Neural cell (in vitro differentiated cells): Measurements from ENCODE around the gene RARG. TPM values are rescaled to one million over a fixed set of nuclear protein-coding genes. Genes with fewer than 3 reads are reported as not detected.

ENCODE experiments used
- H2AFZ ChIP-seq: fragments of 200-600, 300-800 bp; sonication (generic), shearing (Covaris generic); 2 replicates; pipeline ENCODE4 v1.6.0; 2014; ENCODE audit warnings: low read depth, mild to moderate bottlenecking, antibody characterized with exemption, low read length, moderate library complexity
- H3F3A ChIP-seq: fragments of 200-600 bp; shearing (Covaris generic); 2 replicates; pipeline ENCODE4 v1.6.1; 2016; ENCODE audit warnings: mild to moderate bottlenecking, moderate library complexity, mixed read lengths, antibody characterized with exemption, low read length; ENCODE audit not compliant: insufficient read depth, poor library complexity, severe bottlenecking
- H3K27ac ChIP-seq: fragments of 200-600, 300-800 bp; sonication (generic), shearing (Covaris generic); 2 replicates; pipeline ENCODE4 v1.5.1; 2014; ENCODE audit warnings: mild to moderate bottlenecking, low read length, moderate library complexity
- H3K27me3 ChIP-seq: fragments of 300-800, 200-600 bp; sonication (generic), shearing (Covaris generic); 2 replicates; pipeline ENCODE4 v1.6.0; 2014; ENCODE audit warnings: mild to moderate bottlenecking, low read depth, low read length, moderate library complexity; ENCODE audit not compliant: insufficient read depth
- H3K36me3 ChIP-seq: fragments of 300-800, 200-600 bp; sonication (generic), shearing (Covaris generic); 2 replicates; pipeline ENCODE4 v1.5.1; 2014; ENCODE audit warnings: mild to moderate bottlenecking, antibody characterized with exemption, low read length, moderate library complexity; ENCODE audit not compliant: insufficient read depth
- H3K4me2 ChIP-seq: fragments of 300-800, 200-600 bp; sonication (generic), shearing (Covaris generic); 2 replicates; pipeline ENCODE4 v1.6.0; 2014; ENCODE audit warnings: mild to moderate bottlenecking, low read length
- H3K4me3 ChIP-seq: fragments of 300-800, 200-600 bp; sonication (generic), shearing (Covaris generic); 2 replicates; pipeline ENCODE4 v1.5.1; 2014; ENCODE audit warnings: mild to moderate bottlenecking, low read length, moderate library complexity
- H3K79me2 ChIP-seq: fragments of 200-600 bp; shearing (Covaris generic); replicated peaks from 2 replicates; pipeline ENCODE4 v1.6.0; 2014; ENCODE audit warnings: mild to moderate bottlenecking, low read length, moderate library complexity; ENCODE audit not compliant: insufficient read depth
- H3K9ac ChIP-seq: fragments of 300-800, 200-600 bp; sonication (generic), shearing (Covaris generic); 2 replicates; pipeline ENCODE4 v1.6.1; 2016; ENCODE audit warnings: mild to moderate bottlenecking, low read length, mixed read lengths
- H3K9me2 ChIP-seq: fragments of 200-600 bp; shearing (Covaris generic); 2 replicates; pipeline ENCODE4 v1.6.1; 2016; ENCODE audit warnings: mild to moderate bottlenecking, low read length, mixed read lengths; ENCODE audit not compliant: insufficient read depth
- H3K9me3 ChIP-seq: fragments of 200-600, 300-800 bp; sonication (generic), shearing (Covaris generic); 2 replicates; pipeline ENCODE4 v1.6.1; 2016; ENCODE audit warnings: mild to moderate bottlenecking, mixed run types, low read length, moderate library complexity, mixed read lengths
- H4K20me1 ChIP-seq: fragments of 200-600 bp; shearing (Covaris generic); 2 replicates; pipeline ENCODE4 v1.6.1; 2016; ENCODE audit warnings: mild to moderate bottlenecking, mixed run types; ENCODE audit not compliant: insufficient read depth
- CTCF ChIP-seq: fragments of 450-650 bp; IDR thresholded peaks from 2 replicates; pipeline ENCODE4 v1.5.1; 2014; ENCODE audit warnings: antibody characterized with exemption, mild to moderate bottlenecking, moderate library complexity; ENCODE audit not compliant: poor library complexity, severe bottlenecking
- EP300 ChIP-seq: fragments of 450-650 bp; conservative IDR thresholded peaks from 2 replicates; pipeline ENCODE4 v1.6.1; 2014; ENCODE audit warnings: antibody characterized with exemption, mild to moderate bottlenecking, moderate library complexity; ENCODE audit not compliant: poor library complexity, severe bottlenecking
- EZH2 ChIP-seq: fragments of 200-600, 300-800 bp; shearing (Covaris generic), sonication (generic); IDR thresholded peaks from 2 replicates; pipeline ENCODE4 v1.6.1; 2014; ENCODE audit warnings: antibody characterized with exemption, low read length, borderline replicate concordance, mild to moderate bottlenecking; ENCODE audit not compliant: insufficient read depth, poor library complexity, severe bottlenecking
- MXI1 ChIP-seq: fragments of 450-650 bp; conservative IDR thresholded peaks from 2 replicates; pipeline ENCODE4 v1.6.1; 2014; ENCODE audit warnings: antibody characterized with exemption, mild to moderate bottlenecking; ENCODE audit not compliant: poor library complexity, severe bottlenecking
- POLR2AphosphoS5 ChIP-seq: IDR thresholded peaks from 2 replicates; pipeline ENCODE4 v1.6.1; 2012
- RAD21 ChIP-seq: fragments of 450-650 bp; conservative IDR thresholded peaks from 2 replicates; pipeline ENCODE4 v1.6.1; 2014; ENCODE audit warnings: antibody characterized with exemption, mild to moderate bottlenecking, moderate library complexity
- SMC3 ChIP-seq: fragments of 450-650 bp; conservative IDR thresholded peaks from 2 replicates; pipeline ENCODE4 v1.6.1; 2014; ENCODE audit warnings: antibody characterized with exemption, mild to moderate bottlenecking, moderate library complexity; ENCODE audit not compliant: poor library complexity
- TAF1 ChIP-seq: IDR thresholded peaks from 2 replicates; pipeline ENCODE4 v1.6.1; 2012; ENCODE audit warnings: low read depth
- polyA plus RNA-seq: library from polyadenylated mRNA; depleted of rRNA; stranded (reverse); fragments of >200 nt; gene quantifications from 2 replicates; pipeline ENCODE4 v1.2.3, GENCODE V29; 2014
- TF ChIP-seq, protein P1 (sequence below): IDR thresholded peaks from 2 replicates; pipeline ENCODE4 v1.6.1; 2012; ENCODE audit warnings: borderline replicate concordance

RARG gene
- polyA plus RNA-seq, 1 donor from 2014 or later, result 0.61 TPM

- H3K9ac ChIP-seq, result peak overlapping the region; percentile 57
- peak overlapping the region; percentile 94 for H3K4me2 ChIP-seq
- H4K20me1 ChIP-seq, result no peaks in the 10 kb centered on the region
- peaks cover 35% of the 10 kb centered on the region for H3K27me3 ChIP-seq
- peak overlapping the region; percentile 34 for H3K27ac ChIP-seq
- H2AFZ ChIP-seq, result peak overlapping the region; percentile 73
- peak overlapping the region; percentile 86 for H3K4me3 ChIP-seq
- no peaks in the 10 kb centered on the region for H3K9me2 ChIP-seq
- no peaks in the 10 kb centered on the region for H3K9me3 ChIP-seq
- H3K79me2 ChIP-seq, result no peaks in the 10 kb centered on the region
- TF ChIP-seq RAD21 (peak; percentile 1), EP300 (no peak), EZH2 (no peak), MXI1 (peak; percentile 11), POLR2AphosphoS5 (peak; percentile 3), SMC3 (peak; percentile 9)
- H3K36me3 ChIP-seq, result no peaks in the 10 kb centered on the region
- no peaks in the 10 kb centered on the region for H3F3A ChIP-seq
These were observed 11.3 kb downstream of the RARG start for GRCh38 chr12:53220694-53221202.

- H3K27ac ChIP-seq, result peak overlapping the region; percentile 34
- H3K9me2 ChIP-seq, result no peaks in the 10 kb centered on the region
- no peaks in the 10 kb centered on the region for H4K20me1 ChIP-seq
- peak overlapping the region; percentile 86 for H3K4me3 ChIP-seq
- peak; percentile 24 for TF ChIP-seq POLR2AphosphoS5
- no peak for TF ChIP-seq EP300
- peak; percentile 81 for TF ChIP-seq MXI1
- TF ChIP-seq SMC3, result peak; percentile 25
- no peak for TF ChIP-seq EZH2
- no peak for TF ChIP-seq CTCF
- no peak for TF ChIP-seq TAF1
- TF ChIP-seq, protein P1, sequence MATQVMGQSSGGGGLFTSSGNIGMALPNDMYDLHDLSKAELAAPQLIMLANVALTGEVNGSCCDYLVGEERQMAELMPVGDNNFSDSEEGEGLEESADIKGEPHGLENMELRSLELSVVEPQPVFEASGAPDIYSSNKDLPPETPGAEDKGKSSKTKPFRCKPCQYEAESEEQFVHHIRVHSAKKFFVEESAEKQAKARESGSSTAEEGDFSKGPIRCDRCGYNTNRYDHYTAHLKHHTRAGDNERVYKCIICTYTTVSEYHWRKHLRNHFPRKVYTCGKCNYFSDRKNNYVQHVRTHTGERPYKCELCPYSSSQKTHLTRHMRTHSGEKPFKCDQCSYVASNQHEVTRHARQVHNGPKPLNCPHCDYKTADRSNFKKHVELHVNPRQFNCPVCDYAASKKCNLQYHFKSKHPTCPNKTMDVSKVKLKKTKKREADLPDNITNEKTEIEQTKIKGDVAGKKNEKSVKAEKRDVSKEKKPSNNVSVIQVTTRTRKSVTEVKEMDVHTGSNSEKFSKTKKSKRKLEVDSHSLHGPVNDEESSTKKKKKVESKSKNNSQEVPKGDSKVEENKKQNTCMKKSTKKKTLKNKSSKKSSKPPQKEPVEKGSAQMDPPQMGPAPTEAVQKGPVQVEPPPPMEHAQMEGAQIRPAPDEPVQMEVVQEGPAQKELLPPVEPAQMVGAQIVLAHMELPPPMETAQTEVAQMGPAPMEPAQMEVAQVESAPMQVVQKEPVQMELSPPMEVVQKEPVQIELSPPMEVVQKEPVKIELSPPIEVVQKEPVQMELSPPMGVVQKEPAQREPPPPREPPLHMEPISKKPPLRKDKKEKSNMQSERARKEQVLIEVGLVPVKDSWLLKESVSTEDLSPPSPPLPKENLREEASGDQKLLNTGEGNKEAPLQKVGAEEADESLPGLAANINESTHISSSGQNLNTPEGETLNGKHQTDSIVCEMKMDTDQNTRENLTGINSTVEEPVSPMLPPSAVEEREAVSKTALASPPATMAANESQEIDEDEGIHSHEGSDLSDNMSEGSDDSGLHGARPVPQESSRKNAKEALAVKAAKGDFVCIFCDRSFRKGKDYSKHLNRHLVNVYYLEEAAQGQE, result peak; percentile 16
- TF ChIP-seq RAD21, result peak; percentile 26
- no peaks in the 10 kb centered on the region for H3K36me3 ChIP-seq
- peak overlapping the region; percentile 94 for H3K4me2 ChIP-seq
- peak overlapping the region; percentile 73 for H2AFZ ChIP-seq
- no peaks in the 10 kb centered on the region for H3K9me3 ChIP-seq
- peaks cover 35% of the 10 kb centered on the region for H3K27me3 ChIP-seq
- H3K9ac ChIP-seq, result peak overlapping the region; percentile 57
- H3K79me2 ChIP-seq, result no peaks in the 10 kb centered on the region
- no peaks in the 10 kb centered on the region for H3F3A ChIP-seq
These were observed 11.9 kb downstream of the RARG start for GRCh38 chr12:53219956-53220693.
